DOHH2 (cell line): ENCODE data around the gene COL23A1.

ENCODE experiments used
- H3F3A ChIP-seq: fragments of 200-600 bp; sonication (generic), shearing (Covaris generic); 2 replicates; pipeline ENCODE4 v1.6.0; 2016; ENCODE audit warnings: antibody characterized with exemption, mild to moderate bottlenecking; ENCODE audit not compliant: control insufficient read depth, insufficient read depth
- H3K27ac ChIP-seq: fragments of 200-600 bp; sonication (generic); 2 replicates; pipeline ENCODE4 v1.5.1; 2014; ENCODE audit warnings: low read depth, mild to moderate bottlenecking, low read length, moderate library complexity
- H3K27me3 ChIP-seq: fragments of 200-600 bp; sonication (generic); 2 replicates; pipeline ENCODE4 v1.6.1; 2014; ENCODE audit warnings: mild to moderate bottlenecking, low read length, mixed read lengths; ENCODE audit not compliant: control insufficient read depth
- H3K36me3 ChIP-seq: fragments of 200-600 bp; sonication (generic); 2 replicates; pipeline ENCODE4 v1.6.1; 2014; ENCODE audit warnings: mild to moderate bottlenecking, low read length, moderate library complexity, mixed read lengths; ENCODE audit not compliant: control insufficient read depth
- H3K4me1 ChIP-seq: fragments of 200-600 bp; sonication (generic); 2 replicates; pipeline ENCODE4 v1.6.1; 2014; ENCODE audit warnings: mild to moderate bottlenecking, low read length, mixed read lengths; ENCODE audit not compliant: control insufficient read depth
- H3K4me2 ChIP-seq: fragments of 200-600 bp; sonication (generic); 2 replicates; pipeline ENCODE4 v1.6.0; 2014; ENCODE audit warnings: mild to moderate bottlenecking, low read length, moderate library complexity
- H3K4me3 ChIP-seq: fragments of 200-600 bp; sonication (generic); 2 replicates; pipeline ENCODE4 v1.5.1; 2014; ENCODE audit warnings: mild to moderate bottlenecking, low read length, mixed read lengths
- H3K79me2 ChIP-seq: fragments of 200-600 bp; sonication (generic); 2 replicates; pipeline ENCODE4 v1.6.1; 2014; ENCODE audit warnings: mild to moderate bottlenecking, low read length, mixed read lengths; ENCODE audit not compliant: control insufficient read depth
- H3K9me2 ChIP-seq: fragments of 200-600 bp; sonication (generic); replicated peaks from 2 replicates; pipeline ENCODE4 v1.6.1; 2014; ENCODE audit warnings: mild to moderate bottlenecking, low read length, mixed read lengths; ENCODE audit not compliant: control insufficient read depth
- H3K9me3 ChIP-seq: fragments of 200-600 bp; sonication (generic); 2 replicates; pipeline ENCODE4 v1.6.1; 2014; ENCODE audit warnings: antibody characterized with exemption, low read length, mixed read lengths; ENCODE audit not compliant: control insufficient read depth, insufficient read depth
- H4K20me1 ChIP-seq: fragments of 200-600 bp; sonication (generic); 2 replicates; pipeline ENCODE4 v1.6.0; 2014; ENCODE audit warnings: low read depth, mild to moderate bottlenecking, antibody characterized with exemption, low read length, moderate library complexity; ENCODE audit not compliant: control insufficient read depth, insufficient read depth
- CTCF ChIP-seq: fragments of 200-600 bp; sonication (generic); IDR thresholded peaks from one replicate; pipeline ENCODE4 v1.5.1; 2014; ENCODE audit warnings: antibody characterized with exemption, mild to moderate bottlenecking, low read depth, low read length; ENCODE audit not compliant: poor library complexity, severe bottlenecking
- EZH2phosphoT487 ChIP-seq: fragments of 200-600 bp; sonication (generic); IDR thresholded peaks from 2 replicates; pipeline ENCODE4 v1.6.1; 2017; ENCODE audit warnings: borderline replicate concordance, mild to moderate bottlenecking, antibody characterized with exemption, low read length, moderate library complexity, mixed read lengths

Gene COL23A1

GRCh38 chr5:178630951-178631350 lies 40.8 kb upstream of the COL23A1 start:
- Histone ChIP-seq H3K27ac (no peak overlapping the region), H3K4me1 (peaks cover 25% of the 10 kb centered on the region)

GRCh38 chr5:178630475-178630930 lies 40.3 kb upstream of the COL23A1 start:
- TF ChIP-seq EZH2phosphoT487 = no peak
- TF ChIP-seq CTCF = no peak
- Histone ChIP-seq H3K4me2 (peak overlapping the region; percentile 46), H3K27ac (no peak overlapping the region)

More at GRCh38 chr5:178630951-178631350, 40.8 kb upstream of the COL23A1 start:
- H3K9me3 ChIP-seq = peaks cover 2% of the 10 kb centered on the region; the same call in 1 of the 2 replicates
- H3K36me3 ChIP-seq = peaks cover 5% of the 10 kb centered on the region; the same call in 1 of the 2 replicates
- H3K27me3 ChIP-seq = no peaks in the 10 kb centered on the region
- H3F3A ChIP-seq = peaks cover 5% of the 10 kb centered on the region; the same call in 1 of the 2 replicates
- peak overlapping the region; percentile 31 for H3K4me3 ChIP-seq
- peaks cover 9% of the 10 kb centered on the region for H3K79me2 ChIP-seq
- TF ChIP-seq CTCF (no peak), EZH2phosphoT487 (no peak)
- no peaks in the 10 kb centered on the region for H4K20me1 ChIP-seq
- H3K9me2 ChIP-seq = no peaks in the 10 kb centered on the region
- H3K4me2 ChIP-seq = peak overlapping the region; percentile 46

GRCh38 chr5:178627259-178627598 lies 37.0 kb upstream of the COL23A1 start:
- Histone ChIP-seq H3K27me3 (no peaks in the 10 kb centered on the region), H3K79me2 (peaks cover 47% of the 10 kb centered on the region), H3K4me2 (peak overlapping the region; percentile 72), H3K9me3 (peaks cover 2% of the 10 kb centered on the region; the same call in 1 of the 2 replicates), H3K9me2 (no peaks in the 10 kb centered on the region), H3F3A (peaks cover 5% of the 10 kb centered on the region; the same call in 1 of the 2 replicates), H3K27ac (no peak overlapping the region), H3K4me1 (peaks cover 39% of the 10 kb centered on the region), H3K4me3 (peak overlapping the region; percentile 75), H4K20me1 (peaks cover 4% of the 10 kb centered on the region; the same call in 1 of the 2 replicates), H3K36me3 (peaks cover 35% of the 10 kb centered on the region)
- TF ChIP-seq CTCF (no peak), EZH2phosphoT487 (no peak)

More at GRCh38 chr5:178630475-178630930, 40.3 kb upstream of the COL23A1 start:
- H3K79me2 ChIP-seq = peaks cover 14% of the 10 kb centered on the region
- H3F3A ChIP-seq = peaks cover 5% of the 10 kb centered on the region; the same call in 1 of the 2 replicates
- peaks cover 2% of the 10 kb centered on the region; the same call in 1 of the 2 replicates for H3K9me3 ChIP-seq
- peaks cover 5% of the 10 kb centered on the region; the same call in 1 of the 2 replicates for H3K36me3 ChIP-seq
- no peaks in the 10 kb centered on the region for H4K20me1 ChIP-seq
- H3K4me1 ChIP-seq = peaks cover 25% of the 10 kb centered on the region
- H3K9me2 ChIP-seq = no peaks in the 10 kb centered on the region
- H3K4me3 ChIP-seq = peak overlapping the region; percentile 31
- H3K27me3 ChIP-seq = no peaks in the 10 kb centered on the region
